GM18907 (cell line): Measurements from ENCODE around the gene CALCR.
"Not testable (repeated sequence)": the region's sequence is repeated elsewhere in the genome, so short reads cannot be mapped to it uniquely, and the experiment has no call there.

ENCODE experiments used
- ATAC-seq: cut with Tn5 transposase; IDR thresholded peaks from one replicate; pipeline ENCODE4 v1.9.1; 2021; ENCODE audit warnings: mild to moderate bottlenecking, moderate library complexity; ENCODE audit not compliant: unreplicated experiment

CALCR gene

GRCh38 chr7:93562936-93563335 lies 11.6 kb downstream of the CALCR start:
- no peak for ATAC-seq

- ATAC-seq, result no peak
These were observed 12.4 kb downstream of the CALCR start for GRCh38 chr7:93562106-93562505.

DNA sequence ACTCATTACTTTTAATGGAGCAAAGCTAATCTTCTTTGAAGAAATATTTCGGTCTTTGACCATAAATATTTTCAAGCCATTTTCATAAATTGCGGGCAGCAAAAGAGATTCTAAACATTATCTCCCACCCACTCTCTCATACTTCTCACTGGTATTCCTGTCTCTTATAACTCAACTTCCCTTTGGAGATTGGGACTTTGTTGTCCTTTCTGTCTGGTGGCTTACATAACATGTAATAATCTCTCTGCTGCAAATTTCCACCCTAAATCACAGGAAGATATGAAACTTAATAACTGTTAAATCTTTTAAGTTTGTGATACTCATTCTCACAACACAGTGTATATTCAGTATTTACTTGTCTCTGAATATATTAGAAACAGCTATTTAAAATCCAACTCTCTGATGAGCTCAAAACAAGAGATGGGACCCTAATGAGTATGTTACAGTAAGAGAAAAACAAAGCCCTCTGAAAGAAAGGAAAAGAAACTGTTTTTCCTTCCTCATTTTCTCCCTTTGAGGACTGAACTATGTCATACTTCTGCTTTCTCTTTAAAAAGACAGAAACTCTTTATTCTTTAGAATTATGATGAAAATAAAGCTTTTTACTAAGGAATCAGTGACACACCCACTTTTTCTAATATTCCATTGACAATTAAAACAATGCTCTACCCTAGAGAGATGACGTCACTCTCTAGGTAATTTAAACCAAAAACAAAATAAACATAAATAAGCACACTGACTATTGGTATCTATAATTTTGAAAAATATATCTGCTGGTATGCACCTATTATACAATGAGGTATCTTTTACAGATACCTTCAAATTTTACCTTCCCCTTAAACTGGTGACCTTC lies 14.7 kb downstream of the CALCR start:
- no peak for ATAC-seq

DNA sequence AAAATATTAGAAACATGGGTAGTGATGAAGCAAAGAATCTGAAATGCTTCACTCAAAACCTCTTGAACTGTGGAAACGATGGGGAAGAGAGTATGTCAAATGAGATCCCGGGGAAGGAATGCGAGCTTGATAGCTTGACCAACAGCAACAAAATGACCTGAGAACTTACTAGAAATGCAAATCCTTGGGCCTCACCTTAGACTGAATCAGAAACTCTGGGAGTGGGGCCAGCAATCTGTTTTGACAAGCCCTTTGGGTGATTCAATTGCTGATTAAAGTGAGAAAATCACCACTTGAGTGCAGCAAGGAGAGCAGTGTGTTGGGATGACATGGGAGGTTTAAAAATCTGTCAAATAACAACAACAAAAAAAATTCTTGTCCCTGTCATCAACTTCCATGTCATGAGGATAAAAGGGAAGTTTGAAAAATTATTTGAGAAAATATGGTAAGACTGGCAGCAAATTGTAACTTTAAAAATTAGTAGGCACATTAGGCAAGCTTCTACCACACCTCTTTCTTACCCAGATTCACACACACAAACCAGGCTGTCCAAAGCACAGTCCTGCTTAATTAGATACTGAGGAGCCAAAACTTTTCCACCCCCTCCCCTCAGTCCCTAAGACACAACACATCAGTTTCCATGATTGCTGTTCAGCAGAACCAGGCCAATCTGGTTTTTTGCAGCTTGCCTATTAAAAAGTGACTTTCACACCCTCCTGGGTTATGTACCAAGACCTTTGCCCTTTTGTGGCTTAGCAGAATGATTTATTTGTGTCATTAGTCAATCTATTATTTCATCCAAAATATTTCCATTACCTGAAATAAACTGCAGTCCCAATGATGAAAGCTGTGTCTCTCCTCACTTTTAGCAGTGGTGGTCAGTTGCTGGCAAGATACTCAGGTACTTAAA lies 15.6 kb downstream of the CALCR start:
- no peak for ATAC-seq

GRCh38 chr7:93551931-93552330 lies 22.6 kb downstream of the CALCR start:
- ATAC-seq, result no peak

DNA sequence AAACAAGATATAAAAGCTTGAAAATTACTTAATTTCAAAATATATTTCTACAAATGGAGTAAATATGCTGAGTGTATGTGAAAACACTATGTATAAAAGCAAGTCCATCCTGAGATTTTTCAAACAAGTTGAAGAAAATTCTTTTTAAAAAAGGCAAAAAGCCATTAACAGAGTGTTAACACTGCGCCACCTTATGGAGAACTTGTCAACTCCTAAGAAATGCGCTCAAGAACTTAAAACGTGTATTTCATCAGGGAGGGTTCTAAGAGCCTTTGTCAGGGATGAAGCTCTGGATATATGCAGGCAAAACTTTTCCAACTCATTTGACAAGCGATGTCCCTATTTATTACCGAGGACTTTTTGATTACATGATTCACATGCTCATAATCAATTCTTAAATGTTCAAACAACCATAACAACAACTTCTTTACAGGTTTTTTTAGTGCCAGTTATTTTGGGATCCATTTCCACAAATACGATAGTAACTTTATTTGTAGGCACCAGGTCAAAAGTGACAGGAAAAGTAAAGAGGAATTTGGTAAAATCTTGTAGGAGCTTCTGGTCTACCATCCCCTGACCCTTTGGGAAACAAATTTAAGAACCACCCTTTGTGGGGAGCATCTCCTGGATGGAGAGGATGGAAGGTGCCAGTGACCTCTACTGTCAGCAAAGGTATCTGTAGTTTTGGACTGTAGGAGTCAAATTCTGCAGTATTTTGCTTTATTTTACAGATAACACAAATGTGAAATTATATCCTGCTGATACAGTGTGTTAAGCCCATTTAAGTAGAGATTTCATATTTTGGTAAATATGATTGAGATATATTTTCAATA lies 23.2 kb downstream of the CALCR start:
- peak; percentile 66 for ATAC-seq

DNA sequence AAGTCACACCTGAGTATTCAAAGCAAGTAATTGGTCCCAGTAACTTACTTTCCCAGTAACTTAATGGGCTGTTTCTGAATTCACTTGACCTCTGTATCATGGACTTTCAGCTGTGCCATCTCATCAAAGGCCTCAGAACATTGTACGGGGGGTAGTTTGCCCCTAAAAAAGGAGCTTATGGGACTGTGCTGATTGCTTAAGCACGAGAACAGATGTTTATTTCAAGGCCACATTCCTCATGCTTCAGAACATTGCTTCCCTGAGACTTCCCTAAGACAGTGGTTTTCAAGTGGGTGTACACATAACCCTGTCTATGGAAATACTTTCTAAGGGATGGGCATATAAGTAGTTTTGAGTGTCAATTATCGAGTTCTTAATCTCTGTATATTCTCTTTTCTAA lies 26.8 kb downstream of the CALCR start:
- no peak for ATAC-seq

GRCh38 chr7:93544691-93545090 lies 29.8 kb downstream of the CALCR start:
- ATAC-seq, result no peak

DNA sequence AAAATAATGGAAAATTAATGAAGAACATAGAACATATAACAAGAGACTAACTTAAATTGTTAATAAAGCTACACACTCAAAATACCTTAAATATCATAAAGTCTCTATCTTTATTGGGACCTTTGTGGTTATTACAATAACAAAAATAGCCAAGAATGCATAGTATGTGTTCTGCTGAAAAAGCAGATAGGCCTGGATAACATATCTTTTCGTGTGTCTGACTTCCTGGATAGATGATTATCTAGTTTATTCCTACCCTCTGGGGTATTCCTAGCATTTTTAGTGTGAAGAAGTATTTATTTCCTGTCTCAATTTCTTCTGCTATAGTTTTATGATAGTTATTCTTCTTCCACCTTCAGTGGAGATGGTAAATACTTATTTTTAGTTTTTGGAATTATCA lies 36.5 kb downstream of the CALCR start:
- ATAC-seq, result no peak

DNA sequence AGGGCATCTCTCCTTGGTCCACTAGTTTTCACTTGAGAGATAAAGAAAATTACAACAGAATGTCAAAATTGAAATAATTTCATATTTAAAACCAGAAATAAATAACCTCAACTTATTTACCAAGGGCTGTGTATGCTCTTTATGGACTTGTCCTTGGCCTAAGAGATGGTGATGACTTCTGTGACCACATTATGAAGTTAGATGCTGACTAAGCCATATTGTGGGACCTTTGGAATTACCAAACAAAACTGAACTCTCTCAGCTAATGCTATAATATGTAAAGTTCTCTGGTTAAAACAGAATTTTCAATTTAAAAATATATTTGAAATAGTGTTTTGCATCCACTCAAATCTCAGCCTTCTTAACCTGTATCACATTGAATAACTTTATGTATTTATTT lies 38.9 kb downstream of the CALCR start:
- no peak for ATAC-seq

- no peak for ATAC-seq
These were observed 43.8 kb downstream of the CALCR start for GRCh38 chr7:93530701-93531100.

- no peak for ATAC-seq
These were observed 57.7 kb downstream of the CALCR start for GRCh38 chr7:93516834-93517233.

DNA sequence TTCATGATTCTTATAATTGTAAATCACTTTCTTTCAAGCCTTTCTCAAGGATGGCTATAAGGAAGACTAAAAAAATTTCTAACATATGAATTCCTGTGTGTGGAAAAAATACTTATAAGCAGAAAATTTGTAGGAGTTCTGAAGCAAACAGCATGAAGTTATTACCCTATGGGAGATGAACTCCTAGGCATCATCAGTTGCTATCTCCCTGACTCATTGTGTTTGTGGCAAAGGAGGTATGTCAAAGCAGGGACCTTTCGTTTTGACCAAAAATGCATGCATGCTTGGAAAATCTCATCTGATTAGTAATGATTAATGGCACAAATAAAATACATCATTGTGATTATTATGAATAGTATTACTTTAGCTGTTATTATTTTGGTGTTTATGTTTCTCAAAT lies 59.4 kb downstream of the CALCR start:
- no peak for ATAC-seq

DNA sequence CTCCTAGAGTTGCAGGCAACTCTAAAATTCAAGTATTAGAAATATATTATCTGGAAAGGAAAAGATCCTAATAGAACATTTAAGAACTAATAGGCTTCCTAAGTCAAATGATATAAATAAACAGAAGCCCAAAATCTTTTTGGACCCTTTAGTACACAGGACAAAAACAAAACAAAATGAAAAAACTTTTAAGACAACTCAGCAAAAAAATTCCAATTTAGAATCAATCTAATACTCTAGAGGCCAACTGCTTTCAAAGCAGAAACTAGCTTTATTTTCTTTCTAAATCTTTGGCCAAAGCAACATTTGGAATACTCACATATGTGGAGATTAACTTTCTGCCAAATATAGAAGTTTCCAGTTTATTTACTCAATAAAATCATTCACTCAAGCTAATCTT lies 65.2 kb downstream of the CALCR start:
- no peak for ATAC-seq

- ATAC-seq, result no peak
These were observed 71.4 kb downstream of the CALCR start for GRCh38 chr7:93503088-93503487.

DNA sequence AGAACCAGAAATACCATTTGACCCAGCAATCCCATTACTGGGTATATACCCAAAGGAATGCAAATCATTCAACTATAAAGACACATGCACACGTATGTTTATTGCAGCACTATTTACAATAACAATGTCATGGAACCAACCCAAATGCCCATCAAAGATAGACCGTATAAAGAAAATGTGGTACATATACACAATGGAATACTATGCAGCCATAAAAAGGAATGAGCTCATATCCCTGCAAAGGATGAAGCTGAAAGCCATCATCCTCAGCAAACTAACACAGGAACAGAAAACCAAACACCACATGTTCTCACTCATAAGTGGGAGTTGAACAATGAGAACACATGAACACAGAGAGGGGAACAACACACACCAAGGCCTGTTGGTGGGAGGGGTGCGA lies 82.7 kb downstream of the CALCR start:
- not testable (repeated sequence) for ATAC-seq

DNA sequence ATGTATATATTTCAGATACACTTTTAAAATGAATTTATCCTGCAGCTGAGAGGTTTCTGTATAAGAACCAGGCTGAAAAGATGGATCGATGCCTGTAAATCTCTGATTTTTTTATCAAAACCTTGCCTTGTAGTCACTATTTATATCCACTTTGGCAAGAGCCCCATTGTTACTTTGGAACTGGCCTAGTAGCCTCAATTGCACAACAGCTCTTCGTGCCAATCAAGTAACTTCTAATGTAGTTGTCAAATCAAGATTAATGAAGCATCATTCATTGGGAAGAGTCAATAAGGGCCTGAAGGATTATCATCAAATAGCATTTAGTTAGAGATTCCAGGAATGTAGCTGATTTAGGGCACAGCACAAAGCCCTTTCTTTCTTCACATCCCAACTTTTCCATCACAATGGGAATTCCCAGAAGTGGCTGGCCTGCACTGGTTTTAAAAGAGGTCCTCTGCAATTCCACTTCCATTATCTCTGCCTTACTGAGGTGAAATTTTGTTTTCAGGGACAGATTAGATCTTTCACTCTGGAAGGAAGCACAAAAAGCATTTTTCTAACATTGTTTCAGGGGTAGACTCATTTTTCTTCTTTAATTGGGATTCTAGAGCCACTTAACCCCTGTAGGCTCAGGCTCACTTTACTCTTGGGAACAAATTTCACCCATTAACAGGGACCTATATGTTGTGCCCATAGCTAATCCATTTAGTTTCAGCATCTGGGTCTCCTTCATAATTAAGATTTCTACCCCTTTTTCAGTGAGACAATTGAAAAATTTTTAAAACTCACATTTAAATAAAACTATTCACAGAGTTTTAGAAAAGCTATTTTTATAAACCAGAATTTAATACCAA lies 97.8 kb downstream of the CALCR start:
- no peak for ATAC-seq

- ATAC-seq, result no peak
These were observed 98.7 kb downstream of the CALCR start for GRCh38 chr7:93475811-93476210.

DNA sequence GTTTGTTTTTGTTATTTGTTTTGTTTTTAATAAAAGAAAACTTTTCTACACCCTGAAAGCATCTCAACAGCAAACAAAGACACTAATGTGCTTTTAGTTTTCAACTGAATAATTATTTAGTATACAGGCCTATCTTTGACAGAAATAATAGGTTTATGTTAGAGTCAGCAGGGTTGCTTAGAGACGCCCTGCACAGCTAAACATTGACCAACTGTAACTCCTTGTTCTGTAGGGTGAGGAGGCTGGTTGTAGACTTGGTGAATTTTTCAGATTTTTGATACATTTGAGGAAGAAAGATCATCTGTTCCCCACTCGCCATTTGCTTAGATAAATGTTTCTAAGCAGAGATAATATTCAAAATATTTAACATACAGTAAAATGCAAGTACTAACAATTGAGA lies 103.1 kb downstream of the CALCR start:
- no peak for ATAC-seq

DNA sequence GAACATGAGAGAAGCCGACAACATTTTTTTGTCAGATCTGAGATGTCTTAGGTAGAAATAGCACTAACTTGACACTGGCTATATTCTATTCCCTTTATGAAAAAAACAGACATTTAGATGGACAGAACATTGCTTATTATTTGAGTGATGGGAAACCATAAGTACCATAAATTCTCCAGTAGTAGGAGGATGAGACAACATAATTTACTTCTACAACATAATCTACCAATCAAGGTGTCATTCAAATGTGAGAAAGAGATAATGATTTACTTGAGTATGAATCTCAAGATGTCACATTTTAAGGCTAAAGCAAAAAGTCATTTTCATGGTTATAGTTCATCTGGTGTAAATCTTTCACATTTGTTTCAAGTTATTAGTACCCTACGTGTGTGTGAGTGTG lies 110.8 kb downstream of the CALCR start:
- no peak for ATAC-seq
